ENCODE results near the gene TRPV4. TPM values are rescaled to one million over a fixed set of nuclear protein-coding genes. Genes with fewer than 3 reads are reported as not detected.

TRPV4 gene
- total and polyA plus RNA-seq, 10 of the 15 experiments (the other 5 are each of a cell fraction or from before 2014, with no cell fraction given) = not detected

GRCh38 chr12:109879351-109880042 lies 46.3 kb upstream of the TRPV4 start (continued):
- no peak for TF ChIP-seq IRF4 (IDR thresholded peaks at IDR 0.05; ENCODE audit: low read depth, low read length)
- TF ChIP-seq JUND (IDR thresholded peaks at IDR 0.05; ENCODE audit: low read depth, low read length) = no peak
- peak; percentile 26; the same call in 1 of the 2 replicates for TF ChIP-seq EED (IDR thresholded peaks at IDR 0.05; ENCODE audit: low read depth)
- no peak for TF ChIP-seq ATF3 (IDR thresholded peaks at IDR 0.05; ENCODE audit: borderline replicate concordance, extremely low read depth, low read depth, low read length)
- TF ChIP-seq, protein P1, sequence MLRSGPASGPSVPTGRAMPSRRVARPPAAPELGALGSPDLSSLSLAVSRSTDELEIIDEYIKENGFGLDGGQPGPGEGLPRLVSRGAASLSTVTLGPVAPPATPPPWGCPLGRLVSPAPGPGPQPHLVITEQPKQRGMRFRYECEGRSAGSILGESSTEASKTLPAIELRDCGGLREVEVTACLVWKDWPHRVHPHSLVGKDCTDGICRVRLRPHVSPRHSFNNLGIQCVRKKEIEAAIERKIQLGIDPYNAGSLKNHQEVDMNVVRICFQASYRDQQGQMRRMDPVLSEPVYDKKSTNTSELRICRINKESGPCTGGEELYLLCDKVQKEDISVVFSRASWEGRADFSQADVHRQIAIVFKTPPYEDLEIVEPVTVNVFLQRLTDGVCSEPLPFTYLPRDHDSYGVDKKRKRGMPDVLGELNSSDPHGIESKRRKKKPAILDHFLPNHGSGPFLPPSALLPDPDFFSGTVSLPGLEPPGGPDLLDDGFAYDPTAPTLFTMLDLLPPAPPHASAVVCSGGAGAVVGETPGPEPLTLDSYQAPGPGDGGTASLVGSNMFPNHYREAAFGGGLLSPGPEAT (IDR thresholded peaks at IDR 0.05; ENCODE audit: low read depth) = peak; percentile 44; the same call in 1 of the 2 replicates
- TF ChIP-seq RBBP5 (conservative IDR thresholded peaks at IDR 0.05) = no peak
- 0 out of 4 replicates have a peak, but pooled peaks have one; percentile 26 to 34 for TF ChIP-seq IKZF2 (IDR thresholded peaks at IDR 0.05)
- TF ChIP-seq RCOR1 (conservative IDR thresholded peaks at IDR 0.05; ENCODE audit: low read depth, low read length) = no peak
- no peak for TF ChIP-seq YY1 (IDR thresholded peaks at IDR 0.05; ENCODE audit: low read depth, low read length)
- no peak for TF ChIP-seq ESRRA (IDR thresholded peaks at IDR 0.05; ENCODE audit: low read length)

GRCh38 chr12:109878749-109879148 lies 45.6 kb upstream of the TRPV4 start:
- Histone ChIP-seq H3K4me2 (ENCODE audit: control insufficient read depth, insufficient read depth) (peak overlapping the region; percentile 92), H3K27ac (ENCODE audit: control insufficient read depth, insufficient read depth) (no peak overlapping the region), H3K27me3 (replicated peaks in 1 of 2; ENCODE audit: control insufficient read depth in 2 of 2, insufficient read depth in 2 of 2, low read length in 1 of 2) (no peaks in the 10 kb centered on the region), H3K79me2 (ENCODE audit: control insufficient read depth, insufficient read depth, low read length) (peaks cover 10% of the 10 kb centered on the region), H4K20me1 (ENCODE audit: control insufficient read depth, insufficient read depth) (0 out of 2 replicates have a peak, but pooled peaks cover 2% of the 10 kb centered on the region), H3K4me1 (ENCODE audit: control insufficient read depth, insufficient read depth, low read length) (peaks cover 29% of the 10 kb centered on the region), H3K4me3 (peak overlapping the region; percentile 97), H3K9ac (ENCODE audit: control insufficient read depth, insufficient read depth, low read length) (peak overlapping the region; percentile 59), H3K9me3 (replicated peaks; ENCODE audit: control insufficient read depth, insufficient read depth, low read length) (no peaks in the 10 kb centered on the region), H3K36me3 (ENCODE audit: control insufficient read depth in 2 of 2, insufficient read depth in 2 of 2, low read length in 1 of 2) (no peaks in the 10 kb centered on the region), H2AFZ (ENCODE audit: control insufficient read depth, low read depth, low read length) (no peak overlapping the region)
- intact Hi-C loops (cut with micrococcal nuclease; ENCODE audit: unreplicated experiment) = no loop called here
- peak; percentile 4; the same call in 2 of the 3 replicates for ATAC-seq
- 50% methylated on average over 7 of the region's 7 CpGs for WGBS (ENCODE audit: insufficient coverage, insufficient replicate concordance, low lambda C conversion rate, missing lambda C conversion rate)
- BruUV-seq (replicated peaks) = no TSS peak
- TF ChIP-seq RUNX3 (IDR thresholded peaks at IDR 0.05; ENCODE audit: low read length) (0 out of 2 replicates have a peak, but pooled peaks have one; percentile 4), POLR2AphosphoS5 (IDR thresholded peaks at IDR 0.05; ENCODE audit: low read length) (no peak), NFXL1 (IDR thresholded peaks at IDR 0.05; ENCODE audit: borderline replicate concordance) (no peak)
- POLR2A ChIA-PET = no interaction called here
- no peak for DNase-seq (ENCODE audit: low read depth, low spot score)
- in situ Hi-C loops (cut with MboI) = loop anchor here (5.0 kb wide), 1 partner anchor 76 kb away; no protein-coding TSS in a partner anchor
- CTCF ChIA-PET = interaction anchor here (1.0 to 4.4 kb wide), 9 partner anchors 10 to 446 kb away, joined by 3 to 55 read pairs (median 5); no protein-coding TSS in a partner anchor
- SMC1A ChIA-PET (ENCODE audit: uncharacterized antibody, unreplicated experiment) = interaction anchor here (0.6 to 6.0 kb wide), 6 partner anchors 10 to 306 kb away, joined by 3 to 47 read pairs (median 4); no protein-coding TSS in a partner anchor
- no peak for FAIRE-seq
- RAD21 ChIA-PET (ENCODE audit: unreplicated experiment) = interaction anchor here (1.0 to 1.7 kb wide), 4 partner anchors 10 to 33 kb away, joined by 3 to 9 read pairs (median 3); no protein-coding TSS in a partner anchor

All from GM12878 (cell line).